Measurements from ENCODE around the gene RALGPS2. TPM values are rescaled to one million over a fixed set of nuclear protein-coding genes. Genes with fewer than 3 reads are reported as not detected.

Gene RALGPS2
- total RNA-seq, 1 experiment from 2014 or later, result 38.0 TPM

GRCh38 chr1:178743801-178744200, 18.8 kb downstream of the RALGPS2 start:
- ChIA-PET CTCF (no interaction called here), POLR2A (no interaction called here)
- DNase-seq (ENCODE audit: low spot score) (no peak), ATAC-seq (no peak)
- peaks cover 26% of the 10 kb centered on the region for H3K36me3 Mint-ChIP-seq
- no peak overlapping the region for H3K4me3 Mint-ChIP-seq
- H3K4me1 Mint-ChIP-seq, result no peaks in the 10 kb centered on the region
- no peak overlapping the region for H3K27ac Mint-ChIP-seq
- no peaks in the 10 kb centered on the region for H3K27me3 Mint-ChIP-seq (ENCODE audit: low read depth)
- no peaks in the 10 kb centered on the region for H3K9me3 Mint-ChIP-seq
- no peak for TF ChIP-seq ZNF423 (CRISPR knock-in tag; IDR thresholded peaks at IDR 0.05)
- TF ChIP-seq E2F1 (CRISPR knock-in tag; IDR thresholded peaks at IDR 0.05), result no peak
- TF ChIP-seq NR3C1 (CRISPR knock-in tag; conservative IDR thresholded peaks at IDR 0.05; ENCODE audit: low read depth), result no peak
- no peak for TF ChIP-seq KAT7 (CRISPR knock-in tag; IDR thresholded peaks at IDR 0.05; ENCODE audit: borderline replicate concordance)
- TF ChIP-seq ZNF121 (CRISPR knock-in tag; IDR thresholded peaks at IDR 0.05), result no peak
- TF ChIP-seq USF1 (CRISPR knock-in tag; IDR thresholded peaks at IDR 0.05), result no peak
- TF ChIP-seq E2F4 (CRISPR knock-in tag; IDR thresholded peaks at IDR 0.05; ENCODE audit: borderline replicate concordance, low read depth), result no peak
- no peak for TF ChIP-seq ERG (CRISPR knock-in tag; IDR thresholded peaks at IDR 0.05)

GRCh38 chr1:178745260-178745659, 20.2 kb downstream of the RALGPS2 start:
- DNase-seq (ENCODE audit: low spot score) (no peak), ATAC-seq (no peak)
- 0 out of 2 replicates have a peak, but pooled peaks have one; percentile 37 for TF ChIP-seq GABPB1 (CRISPR knock-in tag; IDR thresholded peaks at IDR 0.05)
- no peak for TF ChIP-seq FOXJ3 (CRISPR knock-in tag; IDR thresholded peaks at IDR 0.05; ENCODE audit: borderline replicate concordance)
- Mint-ChIP-seq H3K9me3 (no peaks in the 10 kb centered on the region), H3K27ac (no peak overlapping the region), H3K27me3 (ENCODE audit: low read depth) (no peaks in the 10 kb centered on the region), H3K36me3 (peaks cover 26% of the 10 kb centered on the region), H3K4me3 (no peak overlapping the region), H3K4me1 (no peaks in the 10 kb centered on the region)
- CTCF ChIA-PET, result no interaction called here
- POLR2A ChIA-PET, result no interaction called here

- H3K9me3 Mint-ChIP-seq, result no peaks in the 10 kb centered on the region
- no peaks in the 10 kb centered on the region for H3K4me1 Mint-ChIP-seq
- ATAC-seq (no peak), DNase-seq (ENCODE audit: low spot score) (no peak)
- no peak overlapping the region for H3K4me3 Mint-ChIP-seq
- POLR2A ChIA-PET, result no interaction called here
- H3K27me3 Mint-ChIP-seq (ENCODE audit: low read depth), result no peaks in the 10 kb centered on the region
- H3K36me3 Mint-ChIP-seq, result peaks cover 26% of the 10 kb centered on the region
- H3K27ac Mint-ChIP-seq, result no peak overlapping the region
- CTCF ChIA-PET, result no interaction called here
- no peak for TF ChIP-seq JUN (CRISPR knock-in tag; IDR thresholded peaks at IDR 0.05)
- TF ChIP-seq ATF6 (CRISPR knock-in tag; IDR thresholded peaks at IDR 0.05), result no peak
- TF ChIP-seq NR2C2 (CRISPR knock-in tag; IDR thresholded peaks at IDR 0.05), result no peak
- no peak for TF ChIP-seq STAT6 (CRISPR knock-in tag; conservative IDR thresholded peaks at IDR 0.05; ENCODE audit: low read depth)
- TF ChIP-seq FOXK1 (CRISPR knock-in tag; IDR thresholded peaks at IDR 0.05), result no peak
- no peak for TF ChIP-seq IRF2 (CRISPR knock-in tag; IDR thresholded peaks at IDR 0.05; ENCODE audit: borderline replicate concordance, low read depth)
- no peak for TF ChIP-seq E2F4 (CRISPR knock-in tag; IDR thresholded peaks at IDR 0.05; ENCODE audit: borderline replicate concordance, low read depth)
- no peak for TF ChIP-seq GTF2I (CRISPR knock-in tag; conservative IDR thresholded peaks at IDR 0.05)
- TF ChIP-seq CBFB (CRISPR knock-in tag; IDR thresholded peaks at IDR 0.05; ENCODE audit: low read depth), result no peak
- no peak for TF ChIP-seq ZNF512 (CRISPR knock-in tag; IDR thresholded peaks at IDR 0.05; ENCODE audit: borderline replicate concordance)
- TF ChIP-seq TP53 (CRISPR knock-in tag; IDR thresholded peaks at IDR 0.05), result no peak
- TF ChIP-seq PRRX2 (CRISPR knock-in tag; IDR thresholded peaks at IDR 0.05), result no peak
Measured at GRCh38 chr1:178746345-178746744, 21.3 kb downstream of the RALGPS2 start.

All from WTC11 (cell line).